ENCODE data around the gene MRPL4. TPM values are rescaled to one million over a fixed set of nuclear protein-coding genes. Genes with fewer than 3 reads are reported as not detected.

Gene MRPL4
- total RNA-seq, 6 experiments from 2014 or later: 33.7 to 109 (median 38.2) TPM

GRCh38 chr19:10299545-10300458, 47.8 kb downstream of the MRPL4 start:
- no peak overlapping the region for H3K4me3 ChIP-seq
- no peaks in the 10 kb centered on the region for H3K9me3 ChIP-seq
- peaks cover 4 to 6% of the 10 kb centered on the region in 2 donors for H3K27me3 ChIP-seq
- no peak overlapping the region for H3K27ac ChIP-seq
- intact Hi-C loops (cut with DNase I): no loop called here
- DNase-seq (no peak), ATAC-seq (peak; percentile 27 to 57 (median 48))
- TF ChIP-seq, protein P1, sequence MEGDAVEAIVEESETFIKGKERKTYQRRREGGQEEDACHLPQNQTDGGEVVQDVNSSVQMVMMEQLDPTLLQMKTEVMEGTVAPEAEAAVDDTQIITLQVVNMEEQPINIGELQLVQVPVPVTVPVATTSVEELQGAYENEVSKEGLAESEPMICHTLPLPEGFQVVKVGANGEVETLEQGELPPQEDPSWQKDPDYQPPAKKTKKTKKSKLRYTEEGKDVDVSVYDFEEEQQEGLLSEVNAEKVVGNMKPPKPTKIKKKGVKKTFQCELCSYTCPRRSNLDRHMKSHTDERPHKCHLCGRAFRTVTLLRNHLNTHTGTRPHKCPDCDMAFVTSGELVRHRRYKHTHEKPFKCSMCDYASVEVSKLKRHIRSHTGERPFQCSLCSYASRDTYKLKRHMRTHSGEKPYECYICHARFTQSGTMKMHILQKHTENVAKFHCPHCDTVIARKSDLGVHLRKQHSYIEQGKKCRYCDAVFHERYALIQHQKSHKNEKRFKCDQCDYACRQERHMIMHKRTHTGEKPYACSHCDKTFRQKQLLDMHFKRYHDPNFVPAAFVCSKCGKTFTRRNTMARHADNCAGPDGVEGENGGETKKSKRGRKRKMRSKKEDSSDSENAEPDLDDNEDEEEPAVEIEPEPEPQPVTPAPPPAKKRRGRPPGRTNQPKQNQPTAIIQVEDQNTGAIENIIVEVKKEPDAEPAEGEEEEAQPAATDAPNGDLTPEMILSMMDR (IDR thresholded peaks at IDR 0.05): no peak
- TF ChIP-seq POLR2A (IDR thresholded peaks at IDR 0.05): no peak
- H3K4me1 ChIP-seq: peaks cover 0 to 4% (median 0%) of the 10 kb centered on the region in 4 donors
- H3K36me3 ChIP-seq: no peaks in the 10 kb centered on the region
- 26% methylated on average over 10 of the region's 14 CpGs for WGBS (ENCODE audit: insufficient coverage, low coverage, low lambda C conversion rate, missing lambda C conversion rate)

DNA sequence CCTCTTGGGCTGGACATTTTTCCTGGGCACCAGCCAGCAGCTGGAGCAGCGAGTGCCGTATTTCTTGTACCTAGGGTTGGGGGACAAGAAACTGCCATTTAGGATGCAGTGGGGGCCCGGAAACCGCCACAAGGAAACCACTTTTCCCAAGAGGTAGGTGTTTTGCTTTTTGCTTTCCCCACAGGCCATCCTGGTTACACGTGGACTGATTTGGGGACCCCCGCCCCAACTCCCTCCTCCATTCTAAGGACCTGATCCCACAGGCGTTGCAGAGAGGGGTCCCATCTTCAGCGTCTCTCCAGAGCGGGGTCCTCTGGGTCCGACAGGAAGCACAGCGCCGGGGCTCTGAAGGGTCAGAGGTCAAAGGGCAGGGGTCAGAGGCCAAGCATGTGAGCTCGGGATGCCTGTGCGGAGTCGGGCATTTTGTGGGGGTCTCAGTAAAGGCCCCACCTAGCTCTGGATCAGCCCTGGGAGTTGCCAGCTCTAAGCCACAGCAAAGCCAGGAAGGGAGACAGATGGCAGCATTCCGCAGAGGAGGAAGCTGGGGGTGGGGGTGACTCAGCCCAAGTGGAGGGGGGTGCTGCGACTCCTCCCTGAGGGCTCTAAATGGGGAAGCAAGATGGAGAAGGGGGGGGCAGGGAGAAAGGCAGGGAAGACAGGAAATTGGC, 53.3 kb downstream of the MRPL4 start:
- 67% methylated on average over 5 of the region's 17 CpGs for WGBS (ENCODE audit: insufficient coverage, low coverage, low lambda C conversion rate, missing lambda C conversion rate)
- DNase-seq: peak in 1 of 3 donors; percentile 49

GRCh38 chr19:10306327-10306726, 54.3 kb downstream of the MRPL4 start:
- no peaks in the 10 kb centered on the region for H3K4me1 ChIP-seq
- no peak for ATAC-seq
- no peaks in the 10 kb centered on the region for H3K9me3 ChIP-seq
- no peak for TF ChIP-seq POLR2A (IDR thresholded peaks at IDR 0.05)
- TF ChIP-seq, protein P1 (IDR thresholded peaks at IDR 0.05): no peak
- no peak for DNase-seq
- WGBS (ENCODE audit: insufficient coverage, low coverage, low lambda C conversion rate, missing lambda C conversion rate): 78% methylated on average over 5 of the region's 5 CpGs
- H3K36me3 ChIP-seq: peaks cover 0 to 5% (median 0%) of the 10 kb centered on the region in 4 donors
- intact Hi-C loops (cut with DNase I): no loop called here
- no peak overlapping the region for H3K4me3 ChIP-seq
- no peak overlapping the region for H3K27ac ChIP-seq
- H3K27me3 ChIP-seq: no peaks in the 10 kb centered on the region

More for the DNA sequence above, 53.3 kb downstream of the MRPL4 start:
- no peaks in the 10 kb centered on the region for H3K4me1 ChIP-seq
- TF ChIP-seq, protein P1 (IDR thresholded peaks at IDR 0.05): no peak
- no peak for TF ChIP-seq POLR2A (IDR thresholded peaks at IDR 0.05)
- H3K9me3 ChIP-seq: no peaks in the 10 kb centered on the region
- H3K36me3 ChIP-seq: peaks cover 0 to 5% (median 0%) of the 10 kb centered on the region in 4 donors
- intact Hi-C loops (cut with DNase I): no loop called here
- no peak overlapping the region for H3K27ac ChIP-seq
- H3K27me3 ChIP-seq: no peaks in the 10 kb centered on the region
- peak; percentile 38 to 62 (median 52) for ATAC-seq
- no peak overlapping the region for H3K4me3 ChIP-seq

DNA sequence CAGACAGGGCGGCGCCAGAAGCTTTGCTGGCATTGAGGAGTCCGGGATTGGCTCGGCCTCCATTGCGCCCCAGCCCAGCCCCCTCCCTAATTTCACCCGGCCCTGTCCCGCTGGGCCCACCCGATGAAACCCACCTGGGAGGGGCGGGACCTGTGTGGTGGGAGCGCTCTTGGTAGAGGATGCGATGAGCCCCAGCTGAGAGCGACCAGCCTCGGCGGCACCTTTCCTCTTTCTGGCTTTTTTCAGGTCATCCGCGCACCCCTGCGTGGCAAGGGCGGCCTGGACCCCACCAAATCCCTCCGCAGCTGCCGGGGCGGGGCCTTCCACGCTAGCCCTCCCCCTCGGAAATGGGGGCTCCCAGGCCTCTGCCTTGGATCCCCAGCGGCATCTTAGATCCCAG, 57.4 kb downstream of the MRPL4 start, which contains the start of gene ZGLP1:
Gene ZGLP1, minus strand, starts transcription at position 393 of the 400 bp plus-strand sequence.
- Histone ChIP-seq H3K27me3 (no peaks in the 10 kb centered on the region), H3K36me3 (peaks cover 0 to 5% (median 0%) of the 10 kb centered on the region in 4 donors), H3K4me3 (no peak within 1 kb of the TSS), H3K4me1 (no peaks in the 10 kb centered on the region), H3K9me3 (no peaks in the 10 kb centered on the region), H3K27ac (no peak within 1 kb of the TSS)
- DNase-seq (no peak), ATAC-seq (no peak)
- intact Hi-C loops (cut with DNase I): no loop called here
- no peak for TF ChIP-seq POLR2A (IDR thresholded peaks at IDR 0.05)
- WGBS (ENCODE audit: insufficient coverage, low coverage, low lambda C conversion rate, missing lambda C conversion rate): 90% methylated on average over 2 of the region's 24 CpGs

Small RNAs within 50 kb of the gene (microRNA-seq; reads per million reads assigned to microRNA genes)
- 0 reads per million in 2 donors for gene MIR4322

Small RNAs within 50 kb of the gene (small RNA-seq; reads per million reads assigned to genes)
- gene AC011511.1 (0 reads per million in 2 experiments), gene MIR4322 (0 reads per million in 2 experiments)

Other genes starting within 250 kb of the MRPL4 start
- gene COL5A3, start 241.7 kb upstream of the MRPL4 start, total RNA-seq: 10 to 100 TPM in 2 of 6 experiments, 1 to 10 TPM in 4; 3.3 to 20.2 (median 9.4) TPM
- gene RDH8, start 238.7 kb upstream of the MRPL4 start, total RNA-seq: not detected
- gene SHFL, start 165.9 kb upstream of the MRPL4 start, total RNA-seq: 100 to 1,000 TPM in 1 of 6 experiments, 10 to 100 TPM in 5; 68.5 to 119 (median 88.9) TPM
- 10 to 100 TPM; 12.6 to 18.6 (median 15.0) TPM for gene ANGPTL6, start 149.5 kb upstream of the MRPL4 start, total RNA-seq
- 10 to 100 TPM; 11.2 to 19.9 (median 18.4) TPM for gene PPAN, start 145.9 kb upstream of the MRPL4 start, total RNA-seq
- gene P2RY11, start 140.5 kb upstream of the MRPL4 start, total RNA-seq: 1 to 10 TPM; 2.9 to 6.8 (median 5.0) TPM
- gene EIF3G, start 132.3 kb upstream of the MRPL4 start, total RNA-seq: 100 to 1,000 TPM in 2 of 6 experiments, 10 to 100 TPM in 4; 68.5 to 142 (median 81.4) TPM
- gene DNMT1, start 57.3 kb upstream of the MRPL4 start, total RNA-seq: 10 to 100 TPM; 12.6 to 37.3 (median 24.4) TPM
- gene S1PR2, start 20.9 kb upstream of the MRPL4 start, total RNA-seq: 1 to 10 TPM; 1.7 to 6.6 (median 4.1) TPM
- 100 to 1,000 TPM in 1 of 6 experiments, 10 to 100 TPM in 4, 1 to 10 TPM in 1; 4.6 to 186 (median 38.5) TPM for gene ICAM1, start 18.9 kb downstream of the MRPL4 start, total RNA-seq
- 1 to 10 TPM in 1 of 6 experiments, under 1 TPM in 2, not detected in 3; 0.62 to 1.6 (median 0.80) TPM for gene ICAM4, start 34.7 kb downstream of the MRPL4 start, total RNA-seq
- under 1 TPM in 3 of 6 experiments, not detected in 3; 0.06 to 0.27 (median 0.24) TPM for gene ICAM5, start 37.7 kb downstream of the MRPL4 start, total RNA-seq
- gene ZGLP1, start 57.6 kb downstream of the MRPL4 start, total RNA-seq: 1 to 10 TPM in 5 of 6 experiments, under 1 TPM in 1; 0.62 to 4.4 (median 1.5) TPM
- gene FDX2, start 63.8 kb downstream of the MRPL4 start, total RNA-seq: 10 to 100 TPM in 4 of 6 experiments, 1 to 10 TPM in 2; 8.9 to 17.1 (median 10.7) TPM
- gene RAVER1, start 81.3 kb downstream of the MRPL4 start, total RNA-seq: 1 to 10 TPM; 5.2 to 9.5 (median 7.1) TPM
- 10 to 100 TPM; 11.4 to 35.5 (median 22.4) TPM for gene ICAM3, start 87.4 kb downstream of the MRPL4 start, total RNA-seq
- gene TYK2, start 128.4 kb downstream of the MRPL4 start, total RNA-seq: 100 to 1,000 TPM in 1 of 6 experiments, 10 to 100 TPM in 5; 63.9 to 106 (median 72.9) TPM
- gene CDC37, start 151.3 kb downstream of the MRPL4 start, total RNA-seq: 10 to 100 TPM; 39.6 to 74.9 (median 50.1) TPM
- 1 to 10 TPM; 1.2 to 5.8 (median 2.7) TPM for gene PDE4A, start 168.3 kb downstream of the MRPL4 start, total RNA-seq